A673 (cell line): ENCODE measurements around the gene CYBA. TPM values are rescaled to one million over a fixed set of nuclear protein-coding genes. Genes with fewer than 3 reads are reported as not detected.

Experiments
- BruUV-seq: library from RNA; stranded (reverse); fragments of 400-500 nt; replicated peaks from 2 replicates; lab custom pipeline; 2021; lab: Mats Ljungman, UMichigan
- CTCF ChIA-PET: fragments of 300-600 bp; sonication (Branson Sonifier 250); formaldehyde crosslinking; loops from one replicate; lab custom pipeline; 2022; ENCODE audit warnings: antibody characterized with exemption; lab: Charles Lee
- POLR2A ChIA-PET: fragments of 300-600 bp; sonication (Branson Sonifier 250); formaldehyde crosslinking; loops from one replicate; lab custom pipeline; 2022; ENCODE audit warnings: antibody characterized with exemption; ENCODE audit not compliant: low non-redundant PET; lab: Charles Lee
- DNase-seq: peaks from one replicate; pipeline ENCODE4 v3.0.0-alpha.2; 2015; ENCODE audit warnings: low spot score
- H3K27ac ChIP-seq: fragments of 200-600 bp; sonication (generic); 2 replicates; pipeline ENCODE4 v1.5.1; 2016; ENCODE audit warnings: mixed run types, low read depth, mild to moderate bottlenecking, mixed read lengths, antibody characterized with exemption, low read length; ENCODE audit not compliant: poor library complexity, severe bottlenecking
- H3K27me3 ChIP-seq: fragments of 200-600 bp; sonication (generic); replicated peaks from 2 replicates; pipeline ENCODE4 v1.6.1; 2017; ENCODE audit warnings: mixed run types, low read depth, mild to moderate bottlenecking, mixed read lengths, antibody characterized with exemption, low read length; ENCODE audit not compliant: insufficient read depth, poor library complexity
- H3K36me3 ChIP-seq: fragments of 200-600 bp; sonication (generic); 2 replicates; pipeline ENCODE4 v1.6.1; 2016; ENCODE audit warnings: mixed run types, mild to moderate bottlenecking, mixed read lengths, antibody characterized with exemption, low read length; ENCODE audit not compliant: insufficient read depth, poor library complexity, severe bottlenecking
- H3K4me1 ChIP-seq: fragments of 200-600 bp; sonication (generic); 2 replicates; pipeline ENCODE4 v1.6.1; 2017; ENCODE audit warnings: mixed run types, mild to moderate bottlenecking, mixed read lengths, antibody characterized with exemption, low read length; ENCODE audit not compliant: insufficient read depth, poor library complexity, severe bottlenecking
- H3K4me3 ChIP-seq: fragments of 200-600 bp; sonication (generic); 2 replicates; pipeline ENCODE4 v1.5.1; 2016; ENCODE audit warnings: low read depth, mixed run types, mild to moderate bottlenecking, mixed read lengths, low read length; ENCODE audit not compliant: poor library complexity, severe bottlenecking
- H3K9me3 ChIP-seq: fragments of 200-600 bp; sonication (generic); 2 replicates; pipeline ENCODE4 v1.6.1; 2016; ENCODE audit warnings: mixed run types, low read depth, mild to moderate bottlenecking, mixed read lengths, antibody characterized with exemption, low read length; ENCODE audit not compliant: poor library complexity, severe bottlenecking
- CTCF ChIP-seq: fragments of 300-800, 200-600 bp; sonication (generic); conservative IDR thresholded peaks from 2 replicates; pipeline ENCODE4 v1.5.1; 2017; ENCODE audit warnings: low read depth, mild to moderate bottlenecking, antibody characterized with exemption, low read length, moderate library complexity, mixed read lengths
- EZH2 ChIP-seq: fragments of 200-600 bp; sonication (generic); IDR thresholded peaks from 2 replicates; pipeline ENCODE4 v1.6.1; 2017; ENCODE audit warnings: borderline replicate concordance, low read depth, mild to moderate bottlenecking, mixed read lengths, antibody characterized with exemption, low read length; ENCODE audit not compliant: poor library complexity, severe bottlenecking
- intact Hi-C: fragments of 100-400 bp; cut with micrococcal nuclease; formaldehyde crosslinking; loops from one replicate; pipeline ENCODE4 v1.10.0; 2022; ENCODE audit not compliant: unreplicated experiment
- total RNA-seq: library from RNA; stranded (reverse); gene quantifications from 2 replicates; pipeline ENCODE4 v1.2.3, GENCODE V29; 2021

Gene CYBA
- total RNA-seq, 1 experiment from 2014 or later = 44.7 TPM

- POLR2A ChIA-PET = no interaction called here
- H3K36me3 ChIP-seq = peaks cover 11% of the 10 kb centered on the region
Observed at GRCh38 chr16:88616736-88617135, 34.1 kb downstream of the CYBA start.

GRCh38 chr16:88616320-88616719 lies 34.5 kb downstream of the CYBA start:
- BruUV-seq = no TSS peak
- no peaks in the 10 kb centered on the region for H3K27me3 ChIP-seq
- H3K9me3 ChIP-seq = no peaks in the 10 kb centered on the region
- H3K27ac ChIP-seq = peak overlapping the region; percentile 28
- no peak for DNase-seq
- CTCF ChIA-PET = no interaction called here
- TF ChIP-seq CTCF (no peak), EZH2 (no peak)
- H3K4me3 ChIP-seq = no peak overlapping the region
- peaks cover 13% of the 10 kb centered on the region for H3K36me3 ChIP-seq
- POLR2A ChIA-PET = no interaction called here
- intact Hi-C loops = no loop called here
- no peaks in the 10 kb centered on the region for H3K4me1 ChIP-seq

More at GRCh38 chr16:88616736-88617135, 34.1 kb downstream of the CYBA start:
- H3K4me1 ChIP-seq = no peaks in the 10 kb centered on the region
- intact Hi-C loops = no loop called here
- CTCF ChIA-PET = no interaction called here
- no peak overlapping the region for H3K4me3 ChIP-seq
- H3K9me3 ChIP-seq = no peaks in the 10 kb centered on the region
- DNase-seq = no peak
- BruUV-seq = no TSS peak
- no peaks in the 10 kb centered on the region for H3K27me3 ChIP-seq
- TF ChIP-seq EZH2 = no peak
- no peak for TF ChIP-seq CTCF
- no peak overlapping the region for H3K27ac ChIP-seq

GRCh38 chr16:88614818-88615580 lies 35.9 kb downstream of the CYBA start:
- Histone ChIP-seq H3K27me3 (no peaks in the 10 kb centered on the region), H3K4me1 (no peaks in the 10 kb centered on the region), H3K27ac (no peak overlapping the region), H3K36me3 (peaks cover 25% of the 10 kb centered on the region), H3K9me3 (no peaks in the 10 kb centered on the region), H3K4me3 (no peak overlapping the region)
- no TSS peak for BruUV-seq
- no peak for DNase-seq
- ChIA-PET CTCF (no interaction called here), POLR2A (no interaction called here)
- intact Hi-C loops = no loop called here
- TF ChIP-seq CTCF (no peak), EZH2 (no peak)
